GM12878 (cell line): ENCODE results near the gene DOCK1. TPM values are rescaled to one million over a fixed set of nuclear protein-coding genes. Genes with fewer than 3 reads are reported as not detected.

Experiments
- ATAC-seq: fragments of 200-7000 bp; cut with Tn5 transposase; 3 replicates; pipeline ENCODE4 v1.9.1; 2020; ENCODE audit warnings: mild to moderate bottlenecking, moderate library complexity
- BruUV-seq: library from RNA; stranded (reverse); fragments of 400-500 nt; replicated peaks from 2 replicates; lab custom pipeline; 2021; lab: Mats Ljungman, UMichigan
- CTCF ChIA-PET: fragments of 300-600 bp; sonication (Branson Sonifier 250); formaldehyde crosslinking; extraction: SDS; loops from one replicate; lab custom pipeline; 2021; ENCODE audit warnings: inconsistent platforms; lab: Yijun Ruan, JAX
- POLR2A ChIA-PET: fragments of 350-600 bp; formaldehyde crosslinking; extraction: SDS; loops from one replicate; lab custom pipeline; 2021; ENCODE audit warnings: inconsistent platforms; lab: Charles Lee
- RAD21 ChIA-PET: fragments of 300-600 bp; sonication (Branson Sonifier 250); formaldehyde crosslinking; loops from one replicate; lab custom pipeline; 2023; ENCODE audit warnings: antibody characterized with exemption; ENCODE audit not compliant: unreplicated experiment; lab: Charles Lee
- SMC1A ChIA-PET: fragments of 300-600 bp; sonication (Branson Sonifier 250); formaldehyde crosslinking; loops from one replicate; lab custom pipeline; 2023; ENCODE audit not compliant: unreplicated experiment, uncharacterized antibody; lab: Charles Lee
- DNase-seq: peaks from one replicate; pipeline ENCODE4 v3.0.0-alpha.2; 2011; ENCODE audit warnings: low read depth, low spot score
- FAIRE-seq: peaks from 3 replicates; lab custom pipeline; 2011; peaks lifted over from hg19 to GRCh38; lab: Jason Lieb, UNC
- H2AFZ ChIP-seq: 2 replicates; pipeline ENCODE4 v1.6.0; 2011; ENCODE audit warnings: low read depth, low read length, control low read depth; ENCODE audit not compliant: control insufficient read depth
- H3K27ac ChIP-seq: 2 replicates; pipeline ENCODE4 v1.5.1; 2011; ENCODE audit warnings: control low read depth; ENCODE audit not compliant: control insufficient read depth, insufficient read depth
- H3K27me3 ChIP-seq, 2 experiments: replicated peaks in 1 of 2; 2 replicates each; pipeline versions ENCODE4 v1.6.0 to v1.6.1; 2011; ENCODE audit warnings: low read length in 1 of 2; ENCODE audit not compliant: control insufficient read depth in 2 of 2, insufficient read depth in 2 of 2
- H3K36me3 ChIP-seq, 2 experiments: 2 replicates each; pipeline ENCODE4 v1.5.1; 2011; ENCODE audit warnings: low read length in 1 of 2; ENCODE audit not compliant: control insufficient read depth in 2 of 2, insufficient read depth in 2 of 2
- H3K4me1 ChIP-seq: 2 replicates; pipeline ENCODE4 v1.6.1; 2011; ENCODE audit warnings: mild to moderate bottlenecking, low read length, moderate library complexity, mixed read lengths; ENCODE audit not compliant: control insufficient read depth, insufficient read depth
- H3K4me2 ChIP-seq: 2 replicates; pipeline ENCODE4 v1.6.0; 2011; ENCODE audit warnings: control low read depth; ENCODE audit not compliant: control insufficient read depth, insufficient read depth
- H3K4me3 ChIP-seq: fragments of 200-600 bp; sonication (generic); 2 replicates; pipeline ENCODE4 v1.5.1; 2016
- H3K79me2 ChIP-seq: 2 replicates; pipeline ENCODE4 v1.6.0; 2011; ENCODE audit warnings: low read length; ENCODE audit not compliant: control insufficient read depth, insufficient read depth
- H3K9ac ChIP-seq: 2 replicates; pipeline ENCODE4 v1.8.0; 2011; ENCODE audit warnings: low read length, control low read depth, mixed read lengths; ENCODE audit not compliant: control insufficient read depth, insufficient read depth
- H3K9me3 ChIP-seq: replicated peaks from 3 replicates; pipeline ENCODE4 v1.5.1; 2011; ENCODE audit warnings: mild to moderate bottlenecking, low read length; ENCODE audit not compliant: control insufficient read depth, insufficient read depth
- H4K20me1 ChIP-seq: 2 replicates; pipeline ENCODE4 v1.6.0; 2011; ENCODE audit not compliant: control insufficient read depth, insufficient read depth
- GATAD2B ChIP-seq: fragments of 450-650 bp; conservative IDR thresholded peaks from 2 replicates; pipeline ENCODE4 v1.6.1; 2017; ENCODE audit warnings: low read depth, mild to moderate bottlenecking, moderate library complexity
- HDGF ChIP-seq: fragments of 450-650 bp; IDR thresholded peaks from 2 replicates; pipeline ENCODE4 v1.6.1; 2016; ENCODE audit warnings: antibody characterized with exemption
- NBN ChIP-seq: fragments of 450-650 bp; IDR thresholded peaks from 2 replicates; pipeline ENCODE4 v1.6.1; 2016
- RELA ChIP-seq: fragments of 450-650 bp; IDR thresholded peaks from 2 replicates; pipeline ENCODE4 v1.8.0; 2014; ENCODE audit warnings: borderline replicate concordance; ENCODE audit not compliant: partially characterized antibody
- ZNF274 ChIP-seq: IDR thresholded peaks from one replicate; pipeline ENCODE4 v1.8.0; 2011; ENCODE audit not compliant: insufficient read length, insufficient read depth
- WGBS: methylation state at CpG from one replicate; pipeline ENCODE4 v1.1.6; 2016; ENCODE audit warnings: low lambda C conversion rate; ENCODE audit not compliant: insufficient replicate concordance, insufficient coverage; ENCODE audit errors: missing lambda C conversion rate; 5-methylcytosine and 5-hydroxymethylcytosine counted together
- in situ Hi-C: fragments of 300-500 bp; cut with MboI; formaldehyde crosslinking; loops from 9 replicates; pipeline ENCODE4 v1.14.3; 2018; ENCODE audit warnings: mixed read lengths
- intact Hi-C: fragments of 100-400 bp; cut with micrococcal nuclease; formaldehyde crosslinking; loops from one replicate; pipeline ENCODE4 v1.14.2; 2022; ENCODE audit not compliant: unreplicated experiment
- polyA plus RNA-seq, 11 experiments: library from polyadenylated mRNA; depleted of rRNA in 4 of 11; unstranded in 6 of 11; stranded (reverse) in 5 of 11; fragments of >200 nt; fragmentation: Nextera tagmentation in 4 of 11; fragmentation: Illumina TruSeq in 1 of 11; extraction: Ambion mirVana in 4 of 11; extraction: Trizol in 1 of 11; gene quantifications; 1 replicate in 1 of 11; 2 replicates in 10 of 11; pipeline versions ENCODE4 v1.2.1 to v1.2.3, GENCODE V29; 2011 to 2016; ENCODE audit warnings: inconsistent platforms in 2 of 11, missing spikeins in 2 of 11, low read depth in 1 of 11
- total RNA-seq, 4 experiments: library from RNA; depleted of rRNA in 3 of 4; stranded (reverse); fragments of >200 nt in 3 of 4; fragmentation: Illumina TruSeq in 1 of 4; extraction: Trizol in 1 of 4; gene quantifications; 2 replicates each; pipeline versions ENCODE4 v1.2.1 to v1.2.3, GENCODE V29; 2013 to 2021
- TF ChIP-seq, protein P1 (sequence below): IDR thresholded peaks from 2 replicates; pipeline ENCODE4 v1.6.1; 2012; ENCODE audit warnings: improper control_type of control experiment, low read depth, low read length; ENCODE audit not compliant: insufficient replicate concordance
- TF ChIP-seq, protein P2 (sequence below): fragments of 450-650 bp; IDR thresholded peaks from 2 replicates; pipeline ENCODE4 v1.6.1; 2017; ENCODE audit warnings: mild to moderate bottlenecking, low read depth, inconsistent platforms; ENCODE audit not compliant: poor library complexity, severe bottlenecking
- TF ChIP-seq, protein P3 (sequence below): IDR thresholded peaks from 2 replicates; pipeline ENCODE4 v1.6.1; 2012; ENCODE audit warnings: low read depth, low read length, improper control_type of control experiment

DOCK1 gene
- total and polyA plus RNA-seq, 10 of the 15 experiments (the other 5 are each of a cell fraction or from before 2014, with no cell fraction given) = 0.05 to 0.18 TPM; not detected in 8

DNA sequence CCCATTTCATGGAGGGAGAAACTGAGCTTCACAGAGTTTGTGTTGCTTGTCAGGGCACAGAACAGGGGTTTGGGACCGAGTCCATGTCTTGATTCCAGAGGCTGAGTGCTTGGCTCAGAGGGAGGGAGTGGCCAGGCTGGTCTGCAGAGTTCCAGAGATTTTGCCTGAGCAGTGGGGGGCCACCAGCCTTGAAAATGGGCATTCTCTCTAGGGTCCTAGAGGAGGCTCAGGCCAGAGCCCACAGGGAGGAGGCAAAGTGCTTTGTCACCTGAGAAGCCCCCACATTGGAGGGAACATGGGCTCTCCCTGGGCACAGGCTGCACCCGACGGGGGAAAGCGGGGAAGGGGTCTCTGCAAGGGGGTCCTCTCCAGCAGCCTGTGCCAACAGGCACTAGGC lies 51.5 kb downstream of the DOCK1 start:
- no peak for ATAC-seq
- DNase-seq = no peak
- Histone ChIP-seq H3K4me2 (no peak overlapping the region), H3K36me3 (no peaks in the 10 kb centered on the region), H3K4me1 (no peaks in the 10 kb centered on the region), H3K9me3 (no peaks in the 10 kb centered on the region; the same call in 2 of the 3 replicates), H3K27ac (no peak overlapping the region), H3K4me3 (no peak overlapping the region), H3K9ac (no peak overlapping the region), H3K79me2 (no peaks in the 10 kb centered on the region), H4K20me1 (no peaks in the 10 kb centered on the region), H2AFZ (no peak overlapping the region), H3K27me3 (no peaks in the 10 kb centered on the region)
- BruUV-seq = no TSS peak
- no peak for FAIRE-seq
- intact Hi-C loops (no loop called here), in situ Hi-C loops (no loop called here)
- ChIA-PET SMC1A (no interaction called here), CTCF (no interaction called here), POLR2A (no interaction called here), RAD21 (no interaction called here)
- TF ChIP-seq RELA (no peak), NBN (no peak), ZNF274 (no peak), HDGF (no peak), GATAD2B (no peak)
- TF ChIP-seq, protein P1, sequence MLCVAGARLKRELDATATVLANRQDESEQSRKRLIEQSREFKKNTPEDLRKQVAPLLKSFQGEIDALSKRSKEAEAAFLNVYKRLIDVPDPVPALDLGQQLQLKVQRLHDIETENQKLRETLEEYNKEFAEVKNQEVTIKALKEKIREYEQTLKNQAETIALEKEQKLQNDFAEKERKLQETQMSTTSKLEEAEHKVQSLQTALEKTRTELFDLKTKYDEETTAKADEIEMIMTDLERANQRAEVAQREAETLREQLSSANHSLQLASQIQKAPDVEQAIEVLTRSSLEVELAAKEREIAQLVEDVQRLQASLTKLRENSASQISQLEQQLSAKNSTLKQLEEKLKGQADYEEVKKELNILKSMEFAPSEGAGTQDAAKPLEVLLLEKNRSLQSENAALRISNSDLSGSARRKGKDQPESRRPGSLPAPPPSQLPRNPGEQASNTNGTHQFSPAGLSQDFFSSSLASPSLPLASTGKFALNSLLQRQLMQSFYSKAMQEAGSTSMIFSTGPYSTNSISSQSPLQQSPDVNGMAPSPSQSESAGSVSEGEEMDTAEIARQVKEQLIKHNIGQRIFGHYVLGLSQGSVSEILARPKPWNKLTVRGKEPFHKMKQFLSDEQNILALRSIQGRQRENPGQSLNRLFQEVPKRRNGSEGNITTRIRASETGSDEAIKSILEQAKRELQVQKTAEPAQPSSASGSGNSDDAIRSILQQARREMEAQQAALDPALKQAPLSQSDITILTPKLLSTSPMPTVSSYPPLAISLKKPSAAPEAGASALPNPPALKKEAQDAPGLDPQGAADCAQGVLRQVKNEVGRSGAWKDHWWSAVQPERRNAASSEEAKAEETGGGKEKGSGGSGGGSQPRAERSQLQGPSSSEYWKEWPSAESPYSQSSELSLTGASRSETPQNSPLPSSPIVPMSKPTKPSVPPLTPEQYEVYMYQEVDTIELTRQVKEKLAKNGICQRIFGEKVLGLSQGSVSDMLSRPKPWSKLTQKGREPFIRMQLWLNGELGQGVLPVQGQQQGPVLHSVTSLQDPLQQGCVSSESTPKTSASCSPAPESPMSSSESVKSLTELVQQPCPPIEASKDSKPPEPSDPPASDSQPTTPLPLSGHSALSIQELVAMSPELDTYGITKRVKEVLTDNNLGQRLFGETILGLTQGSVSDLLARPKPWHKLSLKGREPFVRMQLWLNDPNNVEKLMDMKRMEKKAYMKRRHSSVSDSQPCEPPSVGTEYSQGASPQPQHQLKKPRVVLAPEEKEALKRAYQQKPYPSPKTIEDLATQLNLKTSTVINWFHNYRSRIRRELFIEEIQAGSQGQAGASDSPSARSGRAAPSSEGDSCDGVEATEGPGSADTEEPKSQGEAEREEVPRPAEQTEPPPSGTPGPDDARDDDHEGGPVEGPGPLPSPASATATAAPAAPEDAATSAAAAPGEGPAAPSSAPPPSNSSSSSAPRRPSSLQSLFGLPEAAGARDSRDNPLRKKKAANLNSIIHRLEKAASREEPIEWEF = no peak
- TF ChIP-seq, protein P2, sequence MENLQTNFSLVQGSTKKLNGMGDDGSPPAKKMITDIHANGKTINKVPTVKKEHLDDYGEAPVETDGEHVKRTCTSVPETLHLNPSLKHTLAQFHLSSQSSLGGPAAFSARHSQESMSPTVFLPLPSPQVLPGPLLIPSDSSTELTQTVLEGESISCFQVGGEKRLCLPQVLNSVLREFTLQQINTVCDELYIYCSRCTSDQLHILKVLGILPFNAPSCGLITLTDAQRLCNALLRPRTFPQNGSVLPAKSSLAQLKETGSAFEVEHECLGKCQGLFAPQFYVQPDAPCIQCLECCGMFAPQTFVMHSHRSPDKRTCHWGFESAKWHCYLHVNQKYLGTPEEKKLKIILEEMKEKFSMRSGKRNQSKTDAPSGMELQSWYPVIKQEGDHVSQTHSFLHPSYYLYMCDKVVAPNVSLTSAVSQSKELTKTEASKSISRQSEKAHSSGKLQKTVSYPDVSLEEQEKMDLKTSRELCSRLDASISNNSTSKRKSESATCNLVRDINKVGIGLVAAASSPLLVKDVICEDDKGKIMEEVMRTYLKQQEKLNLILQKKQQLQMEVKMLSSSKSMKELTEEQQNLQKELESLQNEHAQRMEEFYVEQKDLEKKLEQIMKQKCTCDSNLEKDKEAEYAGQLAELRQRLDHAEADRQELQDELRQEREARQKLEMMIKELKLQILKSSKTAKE = no peak
- TF ChIP-seq, protein P3, sequence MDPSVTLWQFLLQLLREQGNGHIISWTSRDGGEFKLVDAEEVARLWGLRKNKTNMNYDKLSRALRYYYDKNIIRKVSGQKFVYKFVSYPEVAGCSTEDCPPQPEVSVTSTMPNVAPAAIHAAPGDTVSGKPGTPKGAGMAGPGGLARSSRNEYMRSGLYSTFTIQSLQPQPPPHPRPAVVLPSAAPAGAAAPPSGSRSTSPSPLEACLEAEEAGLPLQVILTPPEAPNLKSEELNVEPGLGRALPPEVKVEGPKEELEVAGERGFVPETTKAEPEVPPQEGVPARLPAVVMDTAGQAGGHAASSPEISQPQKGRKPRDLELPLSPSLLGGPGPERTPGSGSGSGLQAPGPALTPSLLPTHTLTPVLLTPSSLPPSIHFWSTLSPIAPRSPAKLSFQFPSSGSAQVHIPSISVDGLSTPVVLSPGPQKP = no peak
- WGBS = 12% methylated on average over 4 of the region's 4 CpGs
